Mammary epithelial cell (primary cell): ENCODE data around the gene PYURF.

Experiments used
- CTCF ChIP-seq, 2 donors: IDR thresholded peaks in 1 of 2; conservative IDR thresholded peaks in 1 of 2; 2 replicates each; pipeline ENCODE4 v1.5.1; 2011 to 2012; ENCODE audit warnings: inconsistent platforms in 2 of 2, low read length in 2 of 2, mild to moderate bottlenecking in 2 of 2, control low read depth in 1 of 2, low read depth in 1 of 2; ENCODE audit not compliant: insufficient read depth in 1 of 2; ENCODE audit errors: extremely low read depth in 1 of 2
- EZH2 ChIP-seq: IDR thresholded peaks from 2 replicates; pipeline ENCODE4 v1.6.1; 2012; ENCODE audit warnings: low read length, inconsistent platforms, borderline replicate concordance

- TF ChIP-seq CTCF (conservative IDR thresholded peaks at IDR 0.05 in 1 of 2, IDR thresholded peaks at IDR 0.05 in 1 of 2; ENCODE audit: extremely low read depth in 1 of 2, insufficient read depth in 1 of 2, low read depth in 1 of 2, low read length in 2 of 2), result no peak
- TF ChIP-seq EZH2, result no peak
Measured at GRCh38 chr4:88531549-88531948, 8.0 kb upstream of the PYURF start.
